ENCODE results near the gene LRRC8D. TPM values are rescaled to one million over a fixed set of nuclear protein-coding genes. Genes with fewer than 3 reads are reported as not detected.

LRRC8D gene
- total RNA-seq, 1 experiment from 2014 or later: 37.2 TPM

GRCh38 chr1:89844241-89844807 is 23.5 kb downstream of the LRRC8D start:
- Mint-ChIP-seq H3K27me3 (ENCODE audit: low read depth) (no peaks in the 10 kb centered on the region), H3K4me3 (peak overlapping the region; percentile 83 to 87), H3K4me1 (peaks cover 27 to 33% of the 10 kb centered on the region in 2 experiments), H3K9me3 (no peaks in the 10 kb centered on the region), H3K36me3 (ENCODE audit: insufficient read depth in 1 of 3, low read depth in 3 of 3) (peaks cover 9 to 47% (median 36%) of the 10 kb centered on the region in 3 experiments), H3K27ac (peak overlapping the region in 1 of 3 experiments; percentile 73; a peak in 1 of 7 replicates)
- H4K20me1 ChIP-seq (ENCODE audit: control insufficient read depth, insufficient read depth, insufficient read length): no peaks in the 10 kb centered on the region
- no peak overlapping the region for H2BK120ac ChIP-seq (ENCODE audit: low read depth, low read length, poor library complexity, severe bottlenecking)
- no CpG with 5 or more reads among the region's 7 CpGs for WGBS (ENCODE audit: extremely low coverage, insufficient read length, low lambda C conversion rate)
- no peak overlapping the region for H2BK5ac ChIP-seq (ENCODE audit: insufficient read length, low read length)
- H3K4me2 ChIP-seq (ENCODE audit: insufficient read depth, insufficient read length, low read length): peak overlapping the region; percentile 73
- H3K4ac ChIP-seq (ENCODE audit: low read depth, low read length): no peak overlapping the region
- H4K91ac ChIP-seq (ENCODE audit: insufficient read length, low read depth, low read length): no peak overlapping the region
- no peak overlapping the region for H3T11ph ChIP-seq (ENCODE audit: low read length)
- H2AFZ ChIP-seq (ENCODE audit: low read length): no peak overlapping the region
- no peak overlapping the region for H3K23ac ChIP-seq (ENCODE audit: insufficient read length, low read depth, low read length)
- no peaks in the 10 kb centered on the region for H3K9me3 ChIP-seq (ENCODE audit: control insufficient read depth, low read depth, low read length)
- H3K79me1 ChIP-seq (ENCODE audit: insufficient read depth, low read depth, low read length, poor library complexity, severe bottlenecking): no peaks in the 10 kb centered on the region
- H3K4me1 ChIP-seq (ENCODE audit: insufficient read depth, low read length): 0 out of 2 replicates have a peak, but pooled peaks cover 2% of the 10 kb centered on the region
- H3K27ac ChIP-seq (ENCODE audit: insufficient read length, low read depth, low read length): no peak overlapping the region
- no peak overlapping the region for H2BK20ac ChIP-seq (ENCODE audit: low read depth, low read length, poor library complexity, severe bottlenecking)
- H3K9ac ChIP-seq (ENCODE audit: extremely low read depth, insufficient read length, low read length): no peak overlapping the region
- H3K14ac ChIP-seq (ENCODE audit: insufficient read depth, low read length): no peak overlapping the region
- H3K27me3 ChIP-seq (ENCODE audit: insufficient read depth, low read length): no peaks in the 10 kb centered on the region
- DNase-seq: no peak
- H2AK5ac ChIP-seq (ENCODE audit: insufficient read length, low read length): no peak overlapping the region
- H2BK12ac ChIP-seq (ENCODE audit: insufficient read length, low read depth, low read length): no peak overlapping the region
- H3K23me2 ChIP-seq (ENCODE audit: insufficient read length, low read depth, low read length, poor library complexity, severe bottlenecking): no peaks in the 10 kb centered on the region
- no peak for TF ChIP-seq CTCF (conservative IDR thresholded peaks at IDR 0.05)
- H3K18ac ChIP-seq (ENCODE audit: insufficient read length, low read depth, low read length): no peak overlapping the region
- H3K79me2 ChIP-seq (ENCODE audit: insufficient read depth, low read length): no peaks in the 10 kb centered on the region
- no peak overlapping the region for H2BK15ac ChIP-seq (ENCODE audit: low read depth, low read length)
- H4K5ac ChIP-seq (ENCODE audit: insufficient read length, low read depth, low read length): no peak overlapping the region
- H3K56ac ChIP-seq (ENCODE audit: insufficient read length, low read depth, low read length): no peak overlapping the region
- no peak overlapping the region for H4K8ac ChIP-seq (replicated peaks; ENCODE audit: insufficient read length, low read depth, low read length)

Data from H9 (cell line).